Fibroblast of skin of back (primary cell): ENCODE results near the gene TCF4.

Experiments
- DNase-seq: peaks from one replicate; pipeline ENCODE4 v3.0.0-alpha.2; 2013

TCF4 gene

DNA sequence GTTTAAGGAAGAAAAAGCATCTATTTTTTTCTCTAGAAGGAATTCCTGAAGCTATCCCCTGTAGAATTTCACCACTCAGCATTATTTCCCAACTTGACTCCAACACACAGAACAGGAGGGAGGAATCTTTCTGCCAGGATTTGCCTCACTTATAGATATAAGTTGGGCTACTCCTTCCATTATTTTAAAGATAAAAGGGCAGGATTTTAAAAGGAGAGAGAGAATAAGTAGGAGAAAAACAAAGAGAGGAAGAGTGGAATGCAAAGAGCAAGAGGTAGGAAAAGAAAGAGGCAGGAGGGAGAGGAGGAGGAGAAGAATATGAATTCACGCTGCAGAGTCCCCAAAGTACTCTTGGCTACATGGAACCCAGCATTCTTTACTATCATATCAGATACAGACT, 182.5 kb downstream of the TCF4 start:
- DNase-seq, result no peak

DNA sequence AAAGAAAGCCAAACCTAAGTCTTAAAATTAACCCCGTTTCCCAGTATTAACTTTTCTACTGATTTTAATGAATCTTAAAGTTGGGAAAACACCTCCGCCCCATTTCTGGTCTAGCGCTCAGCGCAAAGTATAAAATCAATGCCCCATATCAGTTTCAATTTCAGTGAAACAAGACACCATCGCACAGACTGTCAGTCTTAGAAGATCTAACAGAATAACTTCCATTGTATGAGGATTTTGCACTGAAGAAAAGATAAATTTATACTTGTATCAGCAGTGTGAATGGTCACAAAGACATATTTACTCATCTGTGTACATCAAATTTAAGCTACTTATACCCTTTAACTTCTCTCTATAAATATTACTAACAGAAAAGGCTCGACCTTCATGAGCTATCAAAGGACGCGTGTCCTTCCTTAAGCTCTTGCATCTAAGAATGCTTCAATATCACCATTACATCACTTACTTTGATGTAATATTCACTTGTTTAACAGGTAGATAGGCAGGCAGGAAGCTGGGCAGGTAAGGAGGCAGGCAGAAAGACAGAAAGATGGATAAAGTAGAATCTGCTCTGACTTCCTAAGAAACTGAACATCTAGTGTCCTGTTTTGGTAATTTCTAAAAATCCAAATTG, 183.0 kb downstream of the TCF4 start:
- DNase-seq, result no peak

- DNase-seq, result no peak
Observed at GRCh38 chr18:55404136-55404830, 183.7 kb downstream of the TCF4 start.

DNA sequence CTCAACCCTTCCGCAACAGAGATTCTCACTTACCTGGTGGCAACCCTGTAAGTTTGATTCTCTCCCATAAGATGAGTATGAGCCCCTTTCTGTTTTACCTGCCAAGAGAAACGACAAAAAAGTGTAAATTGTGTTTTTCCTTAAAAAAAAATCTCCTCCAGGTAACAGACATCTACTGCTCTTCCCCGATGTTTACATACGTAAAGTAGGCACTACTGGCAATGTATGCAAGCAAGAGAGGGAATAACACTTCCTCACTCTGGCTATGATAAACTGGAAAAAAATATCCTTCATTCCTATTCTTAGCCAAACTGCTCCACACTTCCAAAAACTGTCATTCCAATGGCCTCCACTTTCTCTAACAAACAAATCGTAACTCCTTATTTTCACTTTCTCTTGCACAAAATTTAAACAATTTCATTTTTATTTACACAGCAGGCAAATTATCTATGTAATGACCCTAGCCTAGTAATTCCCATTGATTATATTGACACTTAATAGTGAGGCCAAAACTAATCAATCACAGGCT, 184.5 kb downstream of the TCF4 start:
- no peak for DNase-seq

DNA sequence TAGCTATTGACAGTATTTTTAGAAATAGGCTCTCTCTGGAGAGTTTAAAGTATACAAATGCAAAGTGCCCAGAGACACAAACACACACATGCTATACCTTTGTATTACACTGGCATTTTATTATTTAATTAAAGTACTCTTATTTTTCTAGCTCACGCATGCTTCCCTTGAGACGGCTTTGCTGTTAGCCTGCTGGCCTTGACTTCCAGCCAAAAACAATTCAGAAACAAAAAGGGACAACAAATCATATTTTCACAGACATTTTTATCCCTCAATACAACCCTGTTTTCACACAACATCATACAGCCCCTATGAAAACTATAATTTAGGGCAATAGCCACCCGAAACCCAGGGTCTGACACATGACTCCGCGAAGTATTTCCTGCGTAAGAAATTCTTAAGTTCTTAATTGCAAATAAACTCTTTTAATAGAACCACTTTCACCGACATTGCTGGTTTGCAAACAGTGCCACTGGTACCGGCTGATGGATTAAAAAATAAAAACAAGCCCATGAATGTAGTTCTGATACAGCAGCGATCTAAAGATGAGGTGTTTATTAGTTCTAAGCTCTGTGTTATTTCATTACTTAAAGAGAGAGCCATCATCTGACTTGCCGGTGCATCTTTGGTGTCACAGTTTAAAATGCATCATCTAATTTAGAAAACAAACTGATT, 185.1 kb downstream of the TCF4 start:
- DNase-seq, result peak; percentile 66

- DNase-seq, result peak; percentile 89
Observed at GRCh38 chr18:55401638-55402191, 186.3 kb downstream of the TCF4 start.

GRCh38 chr18:55400590-55401541, 187.1 kb downstream of the TCF4 start:
- DNase-seq, result peak; percentile 35

GRCh38 chr18:55400081-55400480, 187.9 kb downstream of the TCF4 start:
- no peak for DNase-seq

GRCh38 chr18:55398858-55399257, 189.1 kb downstream of the TCF4 start:
- DNase-seq, result no peak

DNA sequence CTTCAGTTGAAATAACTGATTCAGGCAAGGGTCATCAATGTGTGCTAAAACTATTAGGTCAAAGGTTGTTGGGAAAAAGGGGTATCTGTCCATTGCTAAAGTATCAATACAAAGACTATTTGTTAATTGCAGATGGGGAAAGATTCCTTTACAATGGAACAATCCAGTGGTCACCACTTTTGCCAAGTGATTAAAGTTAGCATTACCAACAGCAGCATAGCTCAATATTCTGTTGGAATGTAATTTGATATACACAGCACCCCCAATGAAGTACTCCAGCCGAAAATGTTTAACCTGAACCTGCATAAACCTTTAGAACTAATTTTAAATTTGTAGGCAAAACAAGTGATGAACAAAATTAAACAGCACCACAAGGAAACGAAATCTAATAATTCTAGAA, 191.0 kb downstream of the TCF4 start:
- DNase-seq, result no peak

DNA sequence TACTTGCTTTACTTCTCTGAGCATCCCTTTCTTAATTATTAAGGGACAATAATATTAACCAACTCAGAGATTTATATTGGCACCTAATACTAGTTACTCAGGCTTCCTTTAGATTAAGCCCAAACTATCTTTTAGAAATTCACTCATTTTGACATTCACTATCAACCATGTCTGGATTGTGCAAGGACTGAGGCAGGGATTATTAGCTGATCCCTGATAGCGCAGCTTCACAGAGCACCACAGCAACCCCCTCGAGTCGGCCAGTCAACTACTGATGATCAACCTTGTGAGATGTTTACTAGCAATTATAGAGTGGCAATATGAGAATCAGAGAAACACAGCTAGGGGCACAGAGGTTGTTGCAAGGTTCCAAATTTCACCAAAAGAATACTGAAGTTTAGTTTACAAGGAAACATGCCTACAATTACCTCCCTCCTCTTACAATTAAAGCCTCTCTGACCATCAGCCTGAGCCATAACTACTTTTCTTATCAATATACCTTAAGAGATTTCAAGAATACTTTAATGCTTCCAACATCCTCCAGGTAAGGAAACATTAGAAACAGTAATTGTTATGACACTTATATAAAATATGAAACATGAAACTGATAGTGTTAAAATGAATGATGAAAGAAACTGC, 191.6 kb downstream of the TCF4 start:
- DNase-seq, result no peak

DNA sequence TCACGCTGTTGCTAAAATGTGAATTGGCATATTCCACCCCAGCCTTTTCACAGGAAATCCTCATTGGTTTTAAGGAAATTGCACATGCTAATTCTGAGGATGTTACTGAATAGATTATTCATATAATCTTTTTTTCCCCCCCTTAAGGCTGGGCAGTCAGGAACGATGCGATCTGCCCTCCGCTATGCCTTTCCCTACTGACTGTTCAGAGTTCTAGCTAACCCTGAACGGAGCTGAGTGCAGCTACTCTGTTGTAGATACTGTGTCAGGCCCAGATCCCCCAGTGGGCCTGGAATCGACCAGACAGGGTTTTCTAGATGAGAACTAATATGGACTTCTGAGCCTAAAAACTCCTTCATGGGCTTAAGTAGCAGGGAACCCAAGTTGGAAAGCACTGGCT, 192.2 kb downstream of the TCF4 start:
- no peak for DNase-seq

DNA sequence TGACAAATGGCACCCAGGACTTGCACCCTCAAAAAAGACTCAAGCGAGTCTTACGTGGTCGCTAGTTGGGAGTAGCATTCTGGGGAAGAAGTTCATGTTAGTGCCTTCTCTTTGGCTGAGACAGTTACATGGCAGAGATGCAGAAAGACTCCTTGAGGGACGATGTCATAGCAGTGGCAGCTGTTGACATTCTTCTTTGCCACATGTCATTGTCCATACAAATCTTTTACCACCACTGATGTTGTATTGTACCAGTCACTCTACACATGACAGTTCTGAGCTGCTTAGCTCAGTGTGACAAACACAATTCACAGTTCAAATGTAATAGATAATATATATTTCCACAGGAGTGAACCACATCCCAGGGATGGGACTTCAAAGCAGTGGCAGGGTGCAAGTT, 197.1 kb downstream of the TCF4 start:
- peak; percentile 59 for DNase-seq

DNA sequence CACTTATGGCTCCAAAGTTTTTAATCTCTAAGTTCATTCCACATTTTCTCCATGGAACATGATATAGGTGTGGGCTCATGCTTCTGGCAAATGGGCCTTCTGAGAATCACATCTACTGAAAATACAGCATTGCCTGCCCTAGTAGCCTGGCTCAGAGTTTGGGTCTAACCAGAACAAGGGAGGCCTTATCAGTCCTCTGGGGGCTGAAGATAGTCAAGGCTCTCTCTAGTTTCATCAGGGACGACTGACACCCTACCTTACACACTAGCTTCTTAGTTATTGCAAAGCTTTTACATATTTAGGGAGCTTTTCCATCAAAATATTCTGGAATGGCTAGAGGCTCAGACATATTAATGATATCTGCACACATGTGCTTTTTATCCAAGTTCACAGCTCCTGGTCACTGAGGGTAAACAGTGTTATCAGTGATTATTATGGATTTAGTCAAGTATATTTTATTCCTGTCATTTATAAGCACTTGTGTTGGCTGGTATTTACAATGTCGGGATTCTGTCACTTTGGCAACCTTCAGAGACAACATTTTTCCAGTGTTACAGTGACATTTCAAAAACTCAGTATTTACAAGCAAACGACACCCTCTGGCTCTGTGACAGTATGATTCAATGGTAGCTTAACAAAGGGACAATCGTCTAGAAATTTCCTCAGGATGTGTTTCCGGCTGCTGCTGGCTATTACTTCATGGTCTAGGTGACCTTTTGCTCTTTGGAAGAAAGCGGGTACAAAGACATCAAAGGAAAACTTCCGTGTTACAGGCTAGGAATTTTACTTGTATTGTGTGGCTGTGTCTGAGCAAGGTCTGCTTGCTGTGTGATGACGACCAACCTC, 200.6 kb downstream of the TCF4 start:
- DNase-seq, result no peak

- DNase-seq, result no peak
Observed at GRCh38 chr18:55386545-55386944, 201.4 kb downstream of the TCF4 start.

- DNase-seq, result no peak
Observed at GRCh38 chr18:55385770-55386169, 202.2 kb downstream of the TCF4 start.

- peak; percentile 59 for DNase-seq
Observed at GRCh38 chr18:55384551-55385275, 203.3 kb downstream of the TCF4 start.

DNA sequence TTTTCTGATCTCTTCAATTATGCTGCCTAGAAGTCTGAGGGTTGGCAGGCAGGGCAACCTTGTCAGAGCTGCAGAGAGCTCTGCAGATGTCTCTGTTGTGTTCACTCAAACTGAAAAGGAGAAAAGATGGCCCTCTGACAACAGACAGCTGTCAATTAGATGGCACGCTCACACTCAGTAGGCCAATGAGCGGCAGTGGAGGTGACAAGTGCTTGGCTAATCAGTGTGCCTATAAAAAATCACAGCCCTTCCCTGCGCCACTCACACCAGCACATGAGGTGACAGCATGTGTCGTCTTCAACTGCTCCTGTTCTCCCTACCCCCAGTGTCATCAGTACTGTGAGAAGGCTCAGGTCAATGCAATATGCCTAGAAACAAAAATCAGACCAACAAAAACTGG, 203.9 kb downstream of the TCF4 start:
- no peak for DNase-seq

DNA sequence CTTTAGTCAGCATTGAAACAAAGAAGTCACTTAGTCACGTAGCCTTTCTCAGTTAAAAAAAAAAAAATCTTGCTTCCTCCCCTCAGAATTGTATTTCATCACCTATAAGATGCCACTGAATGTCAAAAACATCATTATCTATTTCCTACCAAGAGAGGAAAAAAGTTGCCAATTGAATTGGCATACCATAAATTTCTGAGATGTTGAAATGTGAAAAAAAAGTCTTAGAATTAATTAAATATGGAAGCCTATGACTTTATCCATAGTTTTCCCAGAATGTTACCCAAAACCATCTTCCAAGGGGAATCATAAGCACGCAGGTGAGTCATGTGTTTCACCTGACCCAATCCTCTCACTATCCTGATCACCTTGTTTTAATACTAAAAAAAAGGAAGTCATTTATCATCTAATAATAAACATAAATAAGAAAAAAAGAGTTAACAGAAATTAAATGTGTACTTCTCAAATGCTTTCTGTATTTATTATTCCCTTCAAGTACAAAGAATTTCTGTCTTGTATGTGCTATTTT, 205.7 kb downstream of the TCF4 start:
- no peak for DNase-seq

- peak; percentile 55 for DNase-seq
Observed at GRCh38 chr18:55381277-55381676, 206.7 kb downstream of the TCF4 start.
